ENCODE results near the gene CRLF1. TPM values are rescaled to one million over a fixed set of nuclear protein-coding genes. Genes with fewer than 3 reads are reported as not detected.

Gene CRLF1
- total RNA-seq, 1 donor from 2014 or later, result not detected

DNA sequence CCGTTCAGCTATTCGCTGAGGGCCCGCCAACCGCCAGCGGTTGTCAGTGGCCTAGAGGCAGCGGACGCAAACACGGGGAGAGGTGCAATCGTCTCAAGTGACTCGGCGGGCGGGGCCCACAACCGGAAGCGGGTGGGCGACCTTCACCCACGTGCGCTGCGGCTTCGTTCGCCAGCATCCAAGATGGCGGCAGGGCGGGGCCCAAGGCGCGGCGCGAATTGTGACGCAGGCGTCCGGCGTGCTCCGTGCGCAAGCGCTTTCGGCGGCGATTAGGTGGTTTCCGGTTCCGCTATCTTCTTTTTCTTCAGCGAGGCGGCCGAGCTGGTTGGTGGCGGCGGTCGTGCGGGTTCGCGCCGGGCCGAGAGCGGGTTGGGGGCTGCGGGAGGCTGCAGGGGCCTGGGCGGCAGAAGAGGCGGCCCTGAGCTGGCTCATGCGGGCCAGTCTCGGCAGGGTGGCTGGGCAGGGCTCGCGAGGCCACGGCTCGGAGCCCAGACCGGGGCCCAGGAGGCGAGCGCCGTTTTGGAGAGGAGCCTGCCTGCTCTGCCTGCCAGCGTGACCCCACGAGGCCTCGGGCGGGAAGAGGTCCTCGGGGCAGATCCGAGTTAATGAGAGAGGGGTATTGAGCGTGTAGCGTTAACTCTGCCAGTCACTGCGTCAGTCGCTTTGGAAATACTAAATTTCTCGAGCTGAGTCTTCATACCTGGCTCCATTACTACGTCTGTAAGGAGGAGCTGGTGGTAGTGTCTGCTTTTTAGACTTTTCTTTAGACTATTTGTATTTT lies 34.8 kb downstream of the CRLF1 start, which contains the start of gene UBA52:
Gene UBA52 (plus strand): TSS at position 294 of the 781 bp plus-strand sequence. CDS start 1,444 bp downstream, outside the sequence.
- Mint-ChIP-seq H3K9me3 (no peaks in the 10 kb centered on the region), H3K4me3 (peak within 1 kb of the TSS; percentile 91), H3K36me3 (ENCODE audit: low read depth) (peaks cover 52% of the 10 kb centered on the region), H3K27me3 (ENCODE audit: insufficient read depth) (no peaks in the 10 kb centered on the region), H3K27ac (peak within 1 kb of the TSS; percentile 98), H3K4me1 (ENCODE audit: low read depth) (peaks cover 27% of the 10 kb centered on the region)
- intact Hi-C loops (cut with micrococcal nuclease), result loop anchor here (1.0 to 5.0 kb wide), 8 partner anchors 14 to 348 kb away; partner anchors contain the start of genes COPE, DDX49, ELL and KLHL26
- peak; percentile 99 for DNase-seq (ENCODE audit: low spot score)

GRCh38 chr19:18568367-18568766 lies 38.2 kb downstream of the CRLF1 start:
- intact Hi-C loops (cut with micrococcal nuclease), result no loop called here
- Mint-ChIP-seq H3K9me3 (no peaks in the 10 kb centered on the region), H3K36me3 (ENCODE audit: low read depth) (peaks cover 37% of the 10 kb centered on the region), H3K4me3 (no peak overlapping the region), H3K27ac (no peak overlapping the region), H3K27me3 (ENCODE audit: insufficient read depth) (no peaks in the 10 kb centered on the region), H3K4me1 (ENCODE audit: low read depth) (peaks cover 18% of the 10 kb centered on the region)
- DNase-seq (ENCODE audit: low spot score), result no peak

DNA sequence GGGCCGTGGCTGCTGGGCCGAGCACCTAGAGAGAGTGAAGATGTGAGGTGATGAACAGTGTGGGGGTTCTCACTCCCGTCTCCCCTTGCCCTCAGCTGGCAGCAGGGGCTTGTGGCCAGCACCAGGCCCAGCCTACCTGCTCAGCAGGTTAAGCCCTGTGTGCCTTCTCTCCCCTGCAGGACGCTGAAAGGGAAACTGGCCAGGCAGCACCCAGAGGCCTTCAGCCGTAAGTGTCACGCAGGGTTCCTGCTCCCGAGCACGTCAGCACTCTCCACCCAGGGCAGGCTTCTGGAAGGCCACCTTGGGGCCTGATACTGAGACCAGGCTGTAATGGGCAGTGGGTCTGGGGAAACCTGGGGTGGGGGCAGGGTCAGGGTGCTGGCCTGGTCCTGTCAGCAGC lies 39.6 kb downstream of the CRLF1 start:
- intact Hi-C loops (cut with micrococcal nuclease), result no loop called here
- Mint-ChIP-seq H3K27ac (no peak overlapping the region), H3K36me3 (ENCODE audit: low read depth) (peaks cover 32% of the 10 kb centered on the region), H3K4me3 (no peak overlapping the region), H3K27me3 (ENCODE audit: insufficient read depth) (no peaks in the 10 kb centered on the region), H3K4me1 (ENCODE audit: low read depth) (peaks cover 6% of the 10 kb centered on the region), H3K9me3 (no peaks in the 10 kb centered on the region)
- DNase-seq (ENCODE audit: low spot score), result no peak

GRCh38 chr19:18562086-18562485 lies 44.5 kb downstream of the CRLF1 start:
- no peaks in the 10 kb centered on the region for H3K27me3 Mint-ChIP-seq (ENCODE audit: insufficient read depth)
- H3K4me3 Mint-ChIP-seq, result no peak overlapping the region
- no peak overlapping the region for H3K27ac Mint-ChIP-seq
- H3K36me3 Mint-ChIP-seq (ENCODE audit: low read depth), result peaks cover 25% of the 10 kb centered on the region
- no peaks in the 10 kb centered on the region for H3K9me3 Mint-ChIP-seq
- intact Hi-C loops (cut with micrococcal nuclease), result no loop called here
- no peak for DNase-seq (ENCODE audit: low spot score)
- H3K4me1 Mint-ChIP-seq (ENCODE audit: low read depth), result peaks cover 20% of the 10 kb centered on the region

DNA sequence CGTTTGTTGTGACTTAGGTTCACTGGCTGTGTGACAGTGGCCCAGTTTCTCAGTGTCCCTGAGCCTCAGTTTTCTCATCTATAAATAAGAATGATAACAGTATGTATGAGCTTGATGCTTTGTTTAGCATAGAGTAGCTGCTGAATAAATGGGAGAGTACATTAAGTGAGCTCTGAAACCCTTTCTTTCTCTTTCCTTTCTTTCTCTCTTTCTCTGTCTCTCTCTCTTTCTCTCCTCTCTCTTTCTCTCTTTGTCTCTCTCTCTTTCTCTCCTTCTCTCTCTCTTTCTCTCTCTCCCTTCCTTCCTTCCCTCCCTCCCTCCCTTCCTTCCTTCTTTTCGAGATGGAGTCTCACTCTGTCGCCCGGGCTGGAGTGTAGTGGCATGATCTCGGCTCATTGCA lies 46.9 kb downstream of the CRLF1 start:
- intact Hi-C loops (cut with micrococcal nuclease), result loop anchor here (5.0 kb wide), 2 partner anchors 273 to 633 kb away; partner anchors contain the start of genes BORCS8, RFXANK and UPF1
- peaks cover 24% of the 10 kb centered on the region for H3K36me3 Mint-ChIP-seq (ENCODE audit: low read depth)
- peaks cover 20% of the 10 kb centered on the region for H3K4me1 Mint-ChIP-seq (ENCODE audit: low read depth)
- no peaks in the 10 kb centered on the region for H3K27me3 Mint-ChIP-seq (ENCODE audit: insufficient read depth)
- H3K27ac Mint-ChIP-seq, result peak overlapping the region; percentile 55
- H3K4me3 Mint-ChIP-seq, result peak overlapping the region; percentile 93
- H3K9me3 Mint-ChIP-seq, result no peaks in the 10 kb centered on the region
- DNase-seq (ENCODE audit: low spot score), result no peak

DNA sequence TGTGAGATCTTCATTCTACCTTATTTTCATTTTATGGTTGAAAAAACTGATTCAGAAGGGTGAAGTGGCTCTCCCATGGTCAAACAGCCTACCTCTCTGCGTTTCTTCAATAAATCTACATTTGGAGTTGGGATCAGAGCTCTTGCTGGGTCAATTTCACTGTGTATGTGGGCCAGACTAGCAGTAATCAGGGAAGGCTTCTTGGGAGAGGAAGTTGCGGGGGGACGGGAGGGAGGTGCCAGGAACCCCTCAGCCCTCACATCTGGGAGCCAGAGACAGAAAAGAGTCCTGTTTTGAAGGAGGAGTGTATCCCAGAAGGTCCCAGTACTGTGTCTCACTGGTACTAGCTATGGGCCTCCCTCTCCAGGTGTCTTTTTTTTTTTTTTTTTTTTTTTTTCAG lies 48.0 kb downstream of the CRLF1 start:
- no peaks in the 10 kb centered on the region for H3K9me3 Mint-ChIP-seq
- DNase-seq (ENCODE audit: low spot score), result no peak
- peak overlapping the region; percentile 93 for H3K4me3 Mint-ChIP-seq
- H3K27ac Mint-ChIP-seq, result peak overlapping the region; percentile 92
- no peaks in the 10 kb centered on the region for H3K27me3 Mint-ChIP-seq (ENCODE audit: insufficient read depth)
- intact Hi-C loops (cut with micrococcal nuclease), result loop anchor here (5.0 kb wide), 2 partner anchors 274 to 634 kb away; partner anchors contain the start of genes BORCS8, RFXANK and UPF1
- peaks cover 18% of the 10 kb centered on the region for H3K36me3 Mint-ChIP-seq (ENCODE audit: low read depth)
- peaks cover 20% of the 10 kb centered on the region for H3K4me1 Mint-ChIP-seq (ENCODE audit: low read depth)

GRCh38 chr19:18558202-18558555 lies 48.4 kb downstream of the CRLF1 start:
- Mint-ChIP-seq H3K4me1 (ENCODE audit: low read depth) (peaks cover 20% of the 10 kb centered on the region), H3K27me3 (ENCODE audit: insufficient read depth) (no peaks in the 10 kb centered on the region), H3K36me3 (ENCODE audit: low read depth) (peaks cover 16% of the 10 kb centered on the region), H3K4me3 (peak overlapping the region; percentile 93), H3K27ac (peak overlapping the region; percentile 92), H3K9me3 (no peaks in the 10 kb centered on the region)
- intact Hi-C loops (cut with micrococcal nuclease), result loop anchor here (5.0 kb wide), 2 partner anchors 274 to 634 kb away; partner anchors contain the start of genes BORCS8, RFXANK and UPF1
- DNase-seq (ENCODE audit: low spot score), result no peak

GRCh38 chr19:18557411-18558201 lies 49.0 kb downstream of the CRLF1 start, which contains the start of gene KXD1:
TSS of gene KXD1 (plus strand) at chr19:18557870. CDS start at chr19:18562057, 4,187 bp downstream.
- Mint-ChIP-seq H3K9me3 (no peaks in the 10 kb centered on the region), H3K4me1 (ENCODE audit: low read depth) (peaks cover 20% of the 10 kb centered on the region), H3K27me3 (ENCODE audit: insufficient read depth) (no peaks in the 10 kb centered on the region), H3K36me3 (ENCODE audit: low read depth) (peaks cover 12% of the 10 kb centered on the region), H3K27ac (peak within 1 kb of the TSS; percentile 92), H3K4me3 (peak within 1 kb of the TSS; percentile 93)
- peak; percentile 98 for DNase-seq (ENCODE audit: low spot score)
- intact Hi-C loops (cut with micrococcal nuclease), result loop anchor here (1.0 to 5.0 kb wide), 8 partner anchors 13 to 635 kb away; partner anchors contain the start of genes BORCS8, COPE, DDX49 and ELL

DNA sequence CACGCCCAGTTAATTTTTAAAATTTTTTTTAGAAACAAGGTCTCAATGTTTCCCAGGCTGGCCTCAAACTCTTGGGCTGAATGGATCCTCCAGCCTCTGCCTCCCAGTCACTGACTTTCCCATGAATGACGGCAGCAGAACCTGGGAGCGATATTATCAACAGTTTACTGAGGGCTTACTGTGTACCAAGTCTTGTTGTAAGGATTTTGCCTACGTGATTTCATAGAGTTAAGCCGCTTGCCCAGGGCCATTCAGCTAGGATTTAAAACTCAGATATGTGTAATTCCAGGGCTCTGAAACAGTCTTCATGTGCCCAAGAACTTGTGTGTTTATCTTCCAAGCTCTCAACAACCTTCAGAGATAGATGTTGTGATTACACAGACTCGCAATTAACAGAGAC lies 55.0 kb downstream of the CRLF1 start:
- Mint-ChIP-seq H3K27me3 (ENCODE audit: insufficient read depth) (peaks cover 10% of the 10 kb centered on the region), H3K4me3 (no peak overlapping the region), H3K27ac (no peak overlapping the region), H3K9me3 (no peaks in the 10 kb centered on the region), H3K36me3 (ENCODE audit: low read depth) (no peaks in the 10 kb centered on the region), H3K4me1 (ENCODE audit: low read depth) (no peaks in the 10 kb centered on the region)
- DNase-seq (ENCODE audit: low spot score), result no peak
- intact Hi-C loops (cut with micrococcal nuclease), result no loop called here

DNA sequence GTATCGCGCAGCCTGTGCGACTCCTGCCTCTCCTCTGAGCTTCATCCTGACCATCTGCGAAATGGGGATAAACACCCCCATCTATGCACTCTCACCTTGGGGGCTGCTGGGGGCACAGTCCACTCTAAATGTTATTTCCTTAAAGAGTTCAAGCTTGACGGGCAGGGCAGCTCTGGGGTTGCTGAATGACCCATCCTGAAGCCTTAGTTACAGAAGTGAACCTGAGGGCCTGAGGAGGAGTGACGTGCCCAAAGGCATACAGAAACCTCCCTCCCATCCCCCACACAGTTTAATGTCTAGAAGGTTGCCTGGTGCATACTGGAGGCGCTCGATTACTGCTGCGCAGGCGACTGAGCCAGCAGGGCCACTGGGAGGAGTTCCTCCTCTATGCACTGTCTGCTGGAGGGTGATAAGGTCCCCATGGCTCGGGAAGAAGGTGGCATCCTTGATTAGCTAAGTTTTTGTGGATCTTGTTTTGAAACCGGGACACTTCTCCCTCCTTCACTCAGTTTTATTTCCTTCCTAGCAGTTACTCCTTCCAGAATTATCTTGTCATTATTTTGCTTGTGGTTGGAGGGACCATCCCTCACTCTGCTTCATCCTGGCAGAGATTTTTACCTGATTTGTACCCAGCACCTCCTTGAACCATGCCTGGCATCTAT lies 62.7 kb downstream of the CRLF1 start:
- DNase-seq (ENCODE audit: low spot score), result peak; percentile 81
- intact Hi-C loops (cut with micrococcal nuclease), result loop anchor here (1.0 to 5.0 kb wide), 6 partner anchors 13 to 352 kb away; partner anchors contain the start of genes ELL, KLHL26, KXD1 and MPV17L2
- H3K27ac Mint-ChIP-seq, result peak overlapping the region; percentile 99
- H3K9me3 Mint-ChIP-seq, result no peaks in the 10 kb centered on the region
- peak overlapping the region; percentile 92 for H3K4me3 Mint-ChIP-seq
- peaks cover 6% of the 10 kb centered on the region for H3K36me3 Mint-ChIP-seq (ENCODE audit: low read depth)
- peaks cover 27% of the 10 kb centered on the region for H3K4me1 Mint-ChIP-seq (ENCODE audit: low read depth)
- peaks cover 7% of the 10 kb centered on the region for H3K27me3 Mint-ChIP-seq (ENCODE audit: insufficient read depth)
